ENCODE results near the gene MTHFD1L. TPM values are rescaled to one million over a fixed set of nuclear protein-coding genes. Genes with fewer than 3 reads are reported as not detected.
A peak's percentile ranks its signal among the peaks of the same experiment; 100 is the strongest.
"Not testable (repeated sequence)": the region's sequence is repeated elsewhere in the genome, so short reads cannot be mapped to it uniquely, and the experiment has no call there.

Gene MTHFD1L
- total RNA-seq, 1 donor from 2014 or later: 30.2 TPM

- DNase-seq (ENCODE audit: low spot score): peak; percentile 64
Measured at GRCh38 chr6:151065027-151065815, 199.7 kb downstream of the MTHFD1L start.

DNA sequence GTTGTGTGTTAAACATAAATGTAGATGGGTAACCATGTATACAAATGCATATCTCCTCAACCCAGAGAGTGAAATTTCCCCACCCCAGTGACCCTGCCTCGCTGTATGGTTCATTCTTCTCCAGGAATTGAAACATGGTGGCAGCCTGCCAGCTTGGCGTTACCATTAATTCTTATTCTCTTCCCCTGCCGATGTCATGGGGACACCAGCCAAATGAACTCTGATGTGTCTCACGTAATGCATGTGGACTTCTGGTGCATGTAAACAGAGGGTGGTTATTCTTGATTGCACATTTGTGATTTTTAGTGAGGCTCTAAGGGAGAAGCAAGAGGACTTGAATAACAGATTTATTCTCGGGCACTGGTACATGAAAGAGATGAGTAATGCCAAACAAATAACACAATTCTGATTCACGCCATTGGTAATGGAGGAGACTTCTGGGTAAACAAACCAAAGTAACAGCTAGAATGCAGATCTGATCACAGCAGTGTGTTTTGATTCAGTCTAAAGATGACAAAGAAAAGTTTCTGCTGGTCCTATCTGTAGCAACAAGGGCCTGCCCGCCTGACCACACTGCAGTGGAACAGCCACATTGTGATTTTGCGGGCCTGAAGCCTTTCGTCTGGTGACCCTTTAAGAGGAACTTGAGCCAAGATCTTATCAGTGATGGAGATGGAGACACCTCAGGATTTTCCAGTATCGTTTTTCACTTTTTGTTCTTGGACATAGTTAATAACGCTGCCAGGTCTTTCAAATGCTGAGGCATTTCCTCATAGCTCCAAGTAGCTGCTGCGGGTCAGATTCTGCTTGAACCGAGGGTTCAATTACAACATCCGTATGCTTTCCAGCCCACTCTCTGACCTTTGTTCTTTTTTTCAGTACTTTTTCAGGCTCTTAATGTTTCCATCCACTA, 202.4 kb downstream of the MTHFD1L start:
- peak; percentile 89 for DNase-seq (ENCODE audit: low spot score)

DNA sequence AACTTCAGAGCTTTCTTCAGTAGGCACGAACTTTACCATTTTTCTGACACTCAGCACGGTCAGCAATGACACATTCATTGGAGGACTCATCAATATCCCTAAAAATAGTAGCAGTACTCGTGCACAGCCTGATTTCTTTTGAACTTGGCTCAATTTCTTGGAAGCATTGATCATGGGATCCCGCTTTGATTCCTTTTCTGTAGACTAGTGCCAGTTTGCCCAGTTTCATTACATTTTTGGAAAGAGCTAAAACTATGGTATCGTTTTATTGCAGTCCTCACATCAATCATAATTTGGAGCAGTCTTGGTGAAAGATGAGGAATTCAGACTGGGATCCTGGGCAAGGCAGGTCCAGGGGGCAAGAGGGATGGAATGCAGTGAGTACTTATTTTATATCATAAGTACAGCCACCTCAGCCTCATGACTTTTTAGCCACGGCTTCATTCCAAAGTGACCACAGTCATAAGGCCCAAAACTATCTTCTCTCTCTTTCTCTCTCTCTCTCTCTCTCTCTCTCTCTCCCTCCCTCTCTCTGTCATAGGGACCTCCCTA, 203.3 kb downstream of the MTHFD1L start:
- peak; percentile 30 for DNase-seq (ENCODE audit: low spot score)

GRCh38 chr6:151069641-151070040, 204.1 kb downstream of the MTHFD1L start:
- peak; percentile 83 for DNase-seq (ENCODE audit: low spot score)

GRCh38 chr6:151070631-151071051, 205.1 kb downstream of the MTHFD1L start:
- no peak for DNase-seq (ENCODE audit: low spot score)

DNA sequence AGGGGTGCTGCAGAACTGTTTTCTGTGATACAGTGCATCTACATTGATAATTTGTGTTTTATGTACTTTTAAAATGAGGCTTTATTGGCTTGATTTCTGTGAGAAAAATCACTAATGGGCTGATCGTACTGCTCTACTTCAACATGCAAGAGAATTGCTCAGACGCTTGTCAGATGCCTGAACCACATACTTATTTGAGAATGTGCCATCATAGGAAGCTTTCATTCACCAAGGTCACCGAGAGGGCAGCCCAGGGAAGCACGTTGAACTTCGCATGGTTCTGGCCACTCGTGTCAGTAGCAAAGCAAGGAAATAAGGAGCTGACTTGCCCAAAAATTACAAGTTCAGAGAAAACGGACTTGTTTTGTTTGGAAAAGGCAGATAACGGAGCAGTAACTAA, 205.8 kb downstream of the MTHFD1L start:
- peak; percentile 69 for DNase-seq (ENCODE audit: low spot score)

GRCh38 chr6:151073146-151073545, 207.6 kb downstream of the MTHFD1L start:
- peak; percentile 43 for DNase-seq (ENCODE audit: low spot score)

DNA sequence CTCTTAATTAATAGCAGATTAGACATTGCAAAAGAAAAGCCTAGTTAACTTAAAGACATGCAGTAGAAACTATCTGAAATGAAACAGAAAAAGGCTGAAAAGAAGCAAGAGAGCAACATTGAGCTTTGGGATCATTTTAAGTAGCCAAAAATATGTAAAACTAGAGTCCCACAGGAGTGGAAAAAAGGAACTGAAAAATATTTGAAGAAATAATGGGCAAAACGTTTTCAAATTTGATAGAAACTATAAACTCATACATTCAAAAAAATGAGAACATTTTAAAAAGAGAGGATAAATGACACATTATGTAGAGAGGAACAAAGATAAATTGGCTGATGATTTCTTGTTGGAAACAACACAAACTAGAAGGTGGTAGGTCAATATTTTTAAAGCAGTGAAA, 208.2 kb downstream of the MTHFD1L start:
- no peak for DNase-seq (ENCODE audit: low spot score)

DNA sequence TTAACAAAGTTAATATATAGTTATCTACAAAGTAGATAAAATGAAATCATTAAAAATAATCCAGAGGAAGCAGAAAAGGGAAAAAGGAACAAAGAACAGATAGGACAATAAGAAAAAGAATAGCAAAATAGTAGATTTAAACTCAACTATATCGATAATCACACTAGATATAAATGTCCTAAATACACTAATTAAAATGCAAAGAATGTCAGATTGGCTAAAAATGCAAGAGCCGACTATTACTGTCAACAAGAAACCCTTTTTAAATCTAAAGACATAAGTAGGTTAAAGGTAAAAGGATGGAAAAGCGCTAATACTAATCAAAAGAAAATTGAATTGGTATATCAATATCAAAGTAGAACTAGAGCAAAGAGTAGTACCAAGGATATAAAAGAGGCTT, 209.5 kb downstream of the MTHFD1L start:
- DNase-seq (ENCODE audit: low spot score): no peak

GRCh38 chr6:151075527-151075926, 210.0 kb downstream of the MTHFD1L start:
- no peak for DNase-seq (ENCODE audit: low spot score)

DNA sequence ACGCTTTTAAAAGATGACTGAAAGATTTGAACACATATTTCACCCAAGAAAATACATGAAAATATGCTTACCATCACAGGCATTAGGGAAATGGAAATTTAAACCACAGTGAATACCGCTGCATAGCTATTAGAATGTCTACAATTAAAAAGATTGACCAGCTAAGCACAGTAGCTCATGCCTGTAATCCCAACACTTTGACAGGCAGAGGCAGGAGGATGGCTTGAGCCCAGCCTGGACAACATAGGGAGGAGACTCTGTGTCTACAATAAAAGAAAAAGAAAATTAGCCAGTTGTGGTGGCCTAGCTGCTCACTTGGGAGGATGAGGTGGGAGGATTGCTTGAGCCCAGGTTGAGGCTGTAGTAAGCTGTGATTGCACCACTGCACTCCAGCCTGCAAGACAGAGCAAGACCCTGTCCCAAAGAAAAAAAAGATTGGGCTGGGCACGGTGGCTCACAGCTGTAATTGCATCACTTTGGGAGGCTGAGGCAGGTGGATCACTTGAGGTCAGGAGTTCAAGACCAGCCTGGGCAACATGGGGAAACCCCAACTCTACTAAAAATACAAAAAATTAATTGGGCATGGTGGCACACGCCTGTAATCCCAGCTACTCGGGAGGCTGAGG, 210.5 kb downstream of the MTHFD1L start:
- no peak for DNase-seq (ENCODE audit: low spot score)

GRCh38 chr6:151078655-151079054, 213.2 kb downstream of the MTHFD1L start:
- DNase-seq (ENCODE audit: low spot score): peak; percentile 43

- DNase-seq (ENCODE audit: low spot score): peak; percentile 47
Measured at GRCh38 chr6:151081656-151082055, 216.2 kb downstream of the MTHFD1L start.

GRCh38 chr6:151082079-151082478, 216.6 kb downstream of the MTHFD1L start:
- DNase-seq (ENCODE audit: low spot score): no peak

- peak; percentile 82 for DNase-seq (ENCODE audit: low spot score)
Measured at GRCh38 chr6:151084275-151084674, 218.8 kb downstream of the MTHFD1L start.

GRCh38 chr6:151087055-151087454, 221.6 kb downstream of the MTHFD1L start:
- not testable (repeated sequence) for DNase-seq (ENCODE audit: low spot score)

- DNase-seq (ENCODE audit: low spot score): peak; percentile 84
Measured at GRCh38 chr6:151087861-151088598, 222.5 kb downstream of the MTHFD1L start.

- peak; percentile 81 for DNase-seq (ENCODE audit: low spot score)
Measured at GRCh38 chr6:151088599-151088935, 223.1 kb downstream of the MTHFD1L start.

DNA sequence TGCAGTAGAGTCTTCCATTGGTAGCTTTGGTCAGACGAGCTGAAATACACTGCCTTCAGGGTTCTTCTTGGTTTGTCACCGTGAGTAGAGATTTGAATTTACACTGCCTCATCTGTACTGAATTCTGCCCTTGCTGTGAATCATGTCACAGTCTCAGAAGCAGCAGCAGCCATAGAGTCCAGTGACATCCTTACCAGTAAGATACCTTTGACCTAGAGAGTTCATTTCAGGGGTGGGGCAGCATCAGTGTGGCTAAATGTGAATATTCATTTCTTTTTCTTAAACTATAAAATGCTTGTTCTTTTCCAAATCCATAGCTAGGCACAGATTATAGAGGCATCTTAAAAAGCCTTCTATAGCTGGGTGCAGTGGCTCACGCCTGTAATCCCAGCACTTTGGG, 223.5 kb downstream of the MTHFD1L start:
- DNase-seq (ENCODE audit: low spot score): no peak

GRCh38 chr6:151089978-151090377, 224.5 kb downstream of the MTHFD1L start:
- peak; percentile 41 for DNase-seq (ENCODE audit: low spot score)

- DNase-seq (ENCODE audit: low spot score): no peak
Measured at GRCh38 chr6:151091571-151091970, 226.1 kb downstream of the MTHFD1L start.
